ENCODE measurements around the gene DCTN3. TPM values are rescaled to one million over a fixed set of nuclear protein-coding genes. Genes with fewer than 3 reads are reported as not detected.

The DCTN3 gene
- total RNA-seq (60.3 and 75.0 TPM in 2 replicates), polyA plus RNA-seq (83.1 and 114 TPM in 2 replicates)

- no peaks in the 10 kb centered on the region for H3K36me3 ChIP-seq (replicated peaks; ENCODE audit: insufficient read depth, low read depth)
- no peak within 1 kb of the TSS for H3K27ac ChIP-seq
- H4K20me1 ChIP-seq (ENCODE audit: insufficient read depth, poor library complexity, severe bottlenecking), result no peaks in the 10 kb centered on the region
- DNase-seq (ENCODE audit: low spot score), result peak; percentile 97
- 8% methylated on average over 43 of the region's 43 CpGs for WGBS (ENCODE audit: low lambda C conversion rate, missing lambda C conversion rate)
- peak within 1 kb of the TSS; percentile 86 for H2AFZ ChIP-seq
- peaks cover 10% of the 10 kb centered on the region for H3K79me2 ChIP-seq
- peak within 1 kb of the TSS; percentile 82 for H3K4me2 ChIP-seq
- H3K9me3 ChIP-seq (ENCODE audit: low read depth), result no peaks in the 10 kb centered on the region
- peaks cover 5% of the 10 kb centered on the region for H3K4me1 ChIP-seq (ENCODE audit: insufficient read depth)
- H3K27me3 ChIP-seq, result peaks cover 27% of the 10 kb centered on the region
- TF ChIP-seq EZH2 (IDR thresholded peaks at IDR 0.05; ENCODE audit: borderline replicate concordance), result no peak
- no peak for TF ChIP-seq EZH2phosphoT487 (IDR thresholded peaks at IDR 0.05; ENCODE audit: low read depth, severe bottlenecking, unreplicated experiment)
- no peak for TF ChIP-seq CTCF (IDR thresholded peaks at IDR 0.05; ENCODE audit: poor library complexity)
- no peaks in the 10 kb centered on the region for H3K9me2 ChIP-seq (replicated peaks; ENCODE audit: insufficient read depth)
- H3K4me3 ChIP-seq, result peak within 1 kb of the TSS; percentile 50
Observed at GRCh38 chr9:34620061-34620994, at the start of gene DCTN3. Gene DCTN3, minus strand, starts transcription at chr9:34620495. Its CDS starts 31 bp downstream, at chr9:34620464.

- peak overlapping the region; percentile 92 for H2AFZ ChIP-seq
- no peaks in the 10 kb centered on the region for H3K9me3 ChIP-seq (ENCODE audit: low read depth)
- H3K9me2 ChIP-seq (replicated peaks; ENCODE audit: insufficient read depth), result no peaks in the 10 kb centered on the region
- no peaks in the 10 kb centered on the region for H4K20me1 ChIP-seq (ENCODE audit: insufficient read depth, poor library complexity, severe bottlenecking)
- H3K27ac ChIP-seq, result peak overlapping the region; percentile 99
- peaks cover 15% of the 10 kb centered on the region for H3K4me1 ChIP-seq (ENCODE audit: insufficient read depth)
- TF ChIP-seq EZH2 (IDR thresholded peaks at IDR 0.05; ENCODE audit: borderline replicate concordance) (no peak), EZH2phosphoT487 (IDR thresholded peaks at IDR 0.05; ENCODE audit: low read depth, severe bottlenecking, unreplicated experiment) (no peak)
- no peaks in the 10 kb centered on the region for H3K36me3 ChIP-seq (replicated peaks; ENCODE audit: insufficient read depth, low read depth)
- H3K4me2 ChIP-seq, result peak overlapping the region; percentile 85
- H3K79me2 ChIP-seq, result peaks cover 15% of the 10 kb centered on the region
- no peaks in the 10 kb centered on the region for H3K27me3 ChIP-seq
- 0% methylated on average over 18 of the region's 55 CpGs for WGBS (ENCODE audit: low lambda C conversion rate, missing lambda C conversion rate)
- peak; percentile 99 for DNase-seq (ENCODE audit: low spot score)
- peak overlapping the region; percentile 69 for H3K4me3 ChIP-seq
Observed at GRCh38 chr9:34665381-34666250, 45.3 kb upstream of the DCTN3 start.

GRCh38 chr9:34665067-34665380 is 44.7 kb upstream of the DCTN3 start:
- Histone ChIP-seq H3K27ac (peak overlapping the region; percentile 99), H3K4me1 (ENCODE audit: insufficient read depth) (peaks cover 15% of the 10 kb centered on the region), H3K9me2 (replicated peaks; ENCODE audit: insufficient read depth) (no peaks in the 10 kb centered on the region), H3K9me3 (ENCODE audit: low read depth) (no peaks in the 10 kb centered on the region), H3K4me3 (peak overlapping the region; percentile 76), H3K79me2 (peaks cover 15% of the 10 kb centered on the region), H3K27me3 (no peaks in the 10 kb centered on the region), H4K20me1 (ENCODE audit: insufficient read depth, poor library complexity, severe bottlenecking) (no peaks in the 10 kb centered on the region), H3K4me2 (peak overlapping the region; percentile 85), H2AFZ (peak overlapping the region; percentile 74), H3K36me3 (replicated peaks; ENCODE audit: insufficient read depth, low read depth) (no peaks in the 10 kb centered on the region)
- no peak for TF ChIP-seq CTCF (IDR thresholded peaks at IDR 0.05; ENCODE audit: poor library complexity)
- TF ChIP-seq EZH2phosphoT487 (IDR thresholded peaks at IDR 0.05; ENCODE audit: low read depth, severe bottlenecking, unreplicated experiment), result no peak
- TF ChIP-seq EZH2 (IDR thresholded peaks at IDR 0.05; ENCODE audit: borderline replicate concordance), result no peak
- 1% methylated on average over 24 of the region's 26 CpGs for WGBS (ENCODE audit: low lambda C conversion rate, missing lambda C conversion rate)
- no peak for DNase-seq (ENCODE audit: low spot score)
